Neuronal stem cell (in vitro differentiated cells): ENCODE data around the gene IL19.

Experiments
- DNase-seq: peaks from one replicate; pipeline ENCODE4 v3.0.0-alpha.2; 2013; ENCODE audit warnings: low spot score
- H2AFZ ChIP-seq: one replicate; pipeline ENCODE4 v1.6.1; 2013; ENCODE audit warnings: mild to moderate bottlenecking, low read length, inconsistent platforms
- H2AK5ac ChIP-seq: 2 replicates; pipeline ENCODE4 v1.6.1; 2013; ENCODE audit warnings: low read depth, mild to moderate bottlenecking, inconsistent platforms, low read length, moderate library complexity, mixed read lengths
- H2BK120ac ChIP-seq: 2 replicates; pipeline ENCODE4 v1.6.1; 2013; ENCODE audit warnings: low read depth, mild to moderate bottlenecking, inconsistent platforms, low read length, moderate library complexity, mixed read lengths
- H2BK12ac ChIP-seq: one replicate; pipeline ENCODE4 v1.6.1; 2013; ENCODE audit warnings: low read length, inconsistent platforms
- H2BK15ac ChIP-seq: 2 replicates; pipeline ENCODE4 v1.6.1; 2013; ENCODE audit warnings: mild to moderate bottlenecking, low read length, inconsistent platforms, mixed read lengths
- H2BK5ac ChIP-seq: one replicate; pipeline ENCODE4 v1.6.1; 2013; ENCODE audit warnings: inconsistent platforms, mild to moderate bottlenecking, low read length, moderate library complexity
- H3K14ac ChIP-seq: one replicate; pipeline ENCODE4 v1.6.1; 2013; ENCODE audit warnings: low read length, inconsistent platforms
- H3K18ac ChIP-seq: 2 replicates; pipeline ENCODE4 v1.6.1; 2013; ENCODE audit warnings: low read length, inconsistent platforms
- H3K23ac ChIP-seq: 2 replicates; pipeline ENCODE4 v1.6.1; 2013; ENCODE audit warnings: low read depth, mild to moderate bottlenecking, mixed read lengths, low read length, inconsistent platforms; ENCODE audit not compliant: poor library complexity
- H3K27ac ChIP-seq: replicated peaks from 3 replicates; pipeline ENCODE4 v1.5.1; 2013; ENCODE audit warnings: low read length, inconsistent platforms
- H3K27me3 ChIP-seq, 3 experiments: 2 replicates each; pipeline ENCODE4 v1.6.1; 2013; ENCODE audit warnings: low read length in 3 of 3, mild to moderate bottlenecking in 2 of 3, inconsistent platforms in 1 of 3, low read depth in 1 of 3, mixed read lengths in 1 of 3, moderate library complexity in 1 of 3; ENCODE audit not compliant: control insufficient read depth in 3 of 3, insufficient read depth in 3 of 3
- H3K36me3 ChIP-seq, 2 donors: replicated peaks in 1 of 2; 2 replicates each; pipeline ENCODE4 v1.6.1; 2013; ENCODE audit warnings: low read length in 2 of 2; ENCODE audit not compliant: control insufficient read depth in 2 of 2, insufficient read depth in 2 of 2
- H3K4ac ChIP-seq: 2 replicates; pipeline ENCODE4 v1.6.1; 2013; ENCODE audit warnings: inconsistent platforms, mild to moderate bottlenecking, low read length, moderate library complexity
- H3K4me1 ChIP-seq, 2 donors: 1 replicate in 1 of 2; 2 replicates in 1 of 2; pipeline ENCODE4 v1.6.1; 2013; ENCODE audit warnings: low read length in 2 of 2, low read depth in 1 of 2; ENCODE audit not compliant: control insufficient read depth in 2 of 2, insufficient read depth in 1 of 2
- H3K4me2 ChIP-seq: one replicate; pipeline ENCODE4 v1.6.1; 2013; ENCODE audit warnings: mild to moderate bottlenecking, low read length, inconsistent platforms; ENCODE audit not compliant: insufficient read depth, poor library complexity, severe bottlenecking
- H3K4me3 ChIP-seq, 2 donors: 2 replicates each; pipeline ENCODE4 v1.5.1; 2013; ENCODE audit warnings: low read length in 2 of 2, mild to moderate bottlenecking in 2 of 2, inconsistent platforms in 1 of 2, moderate library complexity in 1 of 2
- H3K79me1 ChIP-seq: one replicate; pipeline ENCODE4 v1.6.1; 2013; ENCODE audit warnings: low read depth, mild to moderate bottlenecking, inconsistent platforms, low read length, moderate library complexity
- H3K9ac ChIP-seq: one replicate; pipeline ENCODE4 v1.6.1; 2013; ENCODE audit warnings: mild to moderate bottlenecking, low read depth, low read length, inconsistent platforms; ENCODE audit not compliant: poor library complexity
- H3K9me3 ChIP-seq, 2 donors: replicated peaks in 1 of 2; 2 replicates each; pipeline versions ENCODE3 to v1.6.1; 2013; ENCODE audit warnings: low read length in 2 of 2, mild to moderate bottlenecking in 2 of 2, inconsistent platforms in 1 of 2, low read depth in 1 of 2, mixed read lengths in 1 of 2, moderate library complexity in 1 of 2; ENCODE audit not compliant: control insufficient read depth in 2 of 2, insufficient read depth in 1 of 2
- H4K8ac ChIP-seq: one replicate; pipeline ENCODE4 v1.6.1; 2013; ENCODE audit warnings: low read depth, mild to moderate bottlenecking, inconsistent platforms, low read length, moderate library complexity
- H4K91ac ChIP-seq: one replicate; pipeline ENCODE4 v1.6.1; 2013; ENCODE audit warnings: low read length, low read depth, mild to moderate bottlenecking, inconsistent platforms; ENCODE audit not compliant: poor library complexity
- WGBS, 2 donors: extraction: QIAGEN DNeasy Blood & Tissue Kit; methylation state at CpG; one replicate each; pipeline ENCODE4 v1.1.7; 2013; ENCODE audit warnings: missing lambda C conversion rate in 2 of 2, mixed read lengths in 1 of 2; ENCODE audit not compliant: insufficient read length in 2 of 2, insufficient replicate concordance in 1 of 2; ENCODE audit errors: extremely low coverage in 2 of 2; 5-methylcytosine and 5-hydroxymethylcytosine counted together

Gene IL19

DNA sequence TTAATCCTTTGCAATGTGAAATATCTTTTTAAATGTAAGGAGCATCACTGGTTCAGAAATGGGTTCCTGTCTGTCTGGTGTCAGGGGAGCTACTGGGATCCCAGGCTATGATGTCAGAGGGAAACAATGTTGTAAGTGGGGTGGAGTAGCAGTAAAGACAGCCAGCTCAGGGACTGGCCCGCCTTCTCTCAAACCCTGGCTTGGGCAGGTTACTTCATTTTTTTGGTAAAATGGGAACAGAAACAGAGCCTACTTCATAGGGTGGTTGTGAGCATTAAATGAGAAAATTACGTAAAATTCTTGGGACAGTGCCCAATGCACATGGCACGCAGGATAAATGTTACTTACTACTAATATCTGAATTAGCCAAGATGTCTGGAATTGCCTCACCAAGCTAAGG lies 64.1 kb downstream of the IL19 start:
- Histone ChIP-seq H3K4me2 (no peak overlapping the region), H3K9ac (no peak overlapping the region), H3K27me3 (peaks cover 0 to 31% (median 0%) of the 10 kb centered on the region in 3 experiments), H3K23ac (no peak overlapping the region), H3K9me3 (no peaks in the 10 kb centered on the region), H3K4ac (no peak overlapping the region), H3K14ac (no peak overlapping the region), H2AFZ (no peak overlapping the region), H2BK12ac (no peak overlapping the region), H3K18ac (no peak overlapping the region), H4K8ac (no peak overlapping the region), H3K79me1 (no peaks in the 10 kb centered on the region), H3K4me1 (peaks cover 0 to 3% of the 10 kb centered on the region in 2 donors), H3K36me3 (no peaks in the 10 kb centered on the region), H2BK15ac (no peak overlapping the region), H3K27ac (no peak overlapping the region), H2BK120ac (no peak overlapping the region), H3K4me3 (no peak overlapping the region), H2AK5ac (no peak overlapping the region), H4K91ac (no peak overlapping the region), H2BK5ac (no peak overlapping the region)
- DNase-seq: no peak
- no CpG with 5 or more reads among the region's 3 CpGs for WGBS, 2 donors

GRCh38 chr1:206835186-206835585 lies 64.6 kb downstream of the IL19 start:
- H3K14ac ChIP-seq: no peak overlapping the region
- no CpG with 5 or more reads among the region's 3 CpGs for WGBS, 2 donors
- DNase-seq: no peak

DNA sequence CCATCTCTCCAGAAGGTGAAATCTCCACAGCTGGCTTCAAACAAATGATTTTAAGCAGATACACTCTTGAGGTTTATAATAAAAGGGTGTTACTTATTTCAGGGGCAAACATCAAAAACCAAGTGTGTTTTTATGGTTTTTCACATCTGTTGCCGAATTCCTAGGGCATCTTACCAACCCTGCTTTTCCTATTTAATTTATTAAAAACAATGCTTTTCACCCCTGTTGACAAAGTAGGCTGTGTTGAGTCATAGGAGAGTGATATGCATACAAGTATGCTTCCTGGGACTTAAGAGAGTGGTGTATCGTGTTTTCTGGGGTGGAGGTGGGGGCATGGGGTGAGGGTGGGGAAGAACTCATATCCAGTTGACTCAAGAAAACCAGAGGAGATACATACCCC lies 65.5 kb downstream of the IL19 start:
- Histone ChIP-seq H3K4ac (no peak overlapping the region), H2AFZ (no peak overlapping the region), H3K23ac (no peak overlapping the region), H3K9me3 (no peaks in the 10 kb centered on the region), H3K18ac (no peak overlapping the region), H3K4me1 (peaks cover 0 to 3% of the 10 kb centered on the region in 2 donors), H3K4me2 (no peak overlapping the region), H2AK5ac (no peak overlapping the region), H3K9ac (no peak overlapping the region), H3K27ac (no peak overlapping the region), H2BK120ac (no peak overlapping the region), H3K79me1 (no peaks in the 10 kb centered on the region), H3K4me3 (no peak overlapping the region), H3K14ac (no peak overlapping the region), H4K8ac (no peak overlapping the region), H2BK12ac (no peak overlapping the region), H3K27me3 (peaks cover 0 to 34% (median 0%) of the 10 kb centered on the region in 3 experiments), H2BK15ac (no peak overlapping the region), H2BK5ac (no peak overlapping the region), H4K91ac (no peak overlapping the region), H3K36me3 (no peaks in the 10 kb centered on the region)
- WGBS, 2 donors: no CpG with 5 or more reads among the region's 2 CpGs
- no peak for DNase-seq

More at GRCh38 chr1:206835186-206835585, 64.6 kb downstream of the IL19 start:
- Histone ChIP-seq H3K9me3 (no peaks in the 10 kb centered on the region), H3K9ac (no peak overlapping the region), H3K36me3 (no peaks in the 10 kb centered on the region), H3K27ac (no peak overlapping the region), H2BK12ac (no peak overlapping the region), H3K27me3 (peaks cover 0 to 34% (median 0%) of the 10 kb centered on the region in 3 experiments), H3K79me1 (no peaks in the 10 kb centered on the region), H3K18ac (no peak overlapping the region), H3K4ac (no peak overlapping the region), H3K23ac (no peak overlapping the region), H2BK5ac (no peak overlapping the region), H3K4me2 (no peak overlapping the region), H2BK120ac (no peak overlapping the region), H4K8ac (no peak overlapping the region), H4K91ac (no peak overlapping the region), H3K4me1 (peaks cover 0 to 3% of the 10 kb centered on the region in 2 donors), H3K4me3 (no peak overlapping the region), H2AFZ (no peak overlapping the region), H2AK5ac (no peak overlapping the region), H2BK15ac (no peak overlapping the region)

DNA sequence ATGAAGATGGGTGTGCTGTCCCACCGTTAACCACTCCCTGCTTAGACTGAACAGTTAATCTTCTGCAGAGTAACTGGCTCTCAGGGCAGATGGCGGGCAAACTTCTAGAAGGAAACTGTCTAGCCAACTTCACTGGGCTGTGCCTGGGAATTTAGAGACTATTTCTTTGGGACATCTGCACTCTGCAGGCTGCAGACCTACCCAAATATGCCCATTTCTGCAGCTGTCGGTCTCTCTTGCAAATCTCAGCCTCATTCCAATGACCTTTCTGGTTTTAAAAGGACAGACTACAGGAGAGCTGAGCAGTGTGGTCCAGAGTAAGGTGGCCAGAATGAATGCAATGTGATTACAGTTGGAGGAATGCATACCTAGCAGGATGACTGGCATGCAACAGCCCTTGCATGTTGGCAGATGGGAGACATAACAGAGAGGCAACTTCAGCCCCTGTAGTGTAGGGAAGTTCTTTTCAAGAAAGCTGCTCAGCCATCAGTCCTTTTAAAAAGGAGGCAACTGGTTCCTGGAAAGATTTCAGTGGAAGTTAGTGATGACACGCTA lies 68.5 kb downstream of the IL19 start:
- H2BK15ac ChIP-seq: no peak overlapping the region
- no peaks in the 10 kb centered on the region for H3K9me3 ChIP-seq
- no peak overlapping the region for H3K4ac ChIP-seq
- DNase-seq: no peak
- no peak overlapping the region for H2BK5ac ChIP-seq
- H2BK12ac ChIP-seq: no peak overlapping the region
- no CpG with 5 or more reads among the region's 4 CpGs for WGBS, 2 donors
- no peak overlapping the region for H3K18ac ChIP-seq
- H3K4me1 ChIP-seq: peaks cover 3% of the 10 kb centered on the region in 2 donors
- no peak overlapping the region for H4K8ac ChIP-seq
- no peak overlapping the region for H2BK120ac ChIP-seq
- no peak overlapping the region for H4K91ac ChIP-seq
- no peak overlapping the region for H3K23ac ChIP-seq
- H3K27ac ChIP-seq: no peak overlapping the region
- no peaks in the 10 kb centered on the region for H3K79me1 ChIP-seq
- no peak overlapping the region for H3K14ac ChIP-seq
- H3K9ac ChIP-seq: no peak overlapping the region
- no peak overlapping the region for H3K4me3 ChIP-seq
- H3K36me3 ChIP-seq: no peaks in the 10 kb centered on the region
- H3K4me2 ChIP-seq: no peak overlapping the region
- H2AFZ ChIP-seq: no peak overlapping the region
- H3K27me3 ChIP-seq: peaks cover 0 to 26% (median 0%) of the 10 kb centered on the region in 3 experiments
- no peak overlapping the region for H2AK5ac ChIP-seq
